GM18907 (cell line): ENCODE results near the gene ADAM20.
"Not testable (repeated sequence)": the region's sequence is repeated elsewhere in the genome, so short reads cannot be mapped to it uniquely, and the experiment has no call there.

Source experiments
- ATAC-seq: cut with Tn5 transposase; IDR thresholded peaks from one replicate; pipeline ENCODE4 v1.9.1; 2021; ENCODE audit warnings: mild to moderate bottlenecking, moderate library complexity; ENCODE audit not compliant: unreplicated experiment

The ADAM20 gene

GRCh38 chr14:70534904-70535303, at the start of gene ADAM20:
TSS of gene ADAM20 (minus strand) at chr14:70535004. CDS start at chr14:70524757, 10,247 bp downstream.
- no peak for ATAC-seq

GRCh38 chr14:70576891-70577290, 42.1 kb upstream of the ADAM20 start:
- ATAC-seq, result no peak

GRCh38 chr14:70573050-70573449, 38.2 kb upstream of the ADAM20 start:
- ATAC-seq, result no peak

- ATAC-seq, result no peak
Observed at GRCh38 chr14:70571139-70571538, 36.3 kb upstream of the ADAM20 start.

GRCh38 chr14:70567791-70568190, 33.0 kb upstream of the ADAM20 start:
- ATAC-seq, result no peak

- no peak for ATAC-seq
Observed at GRCh38 chr14:70563869-70564268, 29.1 kb upstream of the ADAM20 start.

GRCh38 chr14:70563417-70563816, 28.6 kb upstream of the ADAM20 start:
- ATAC-seq, result no peak

- no peak for ATAC-seq
Observed at GRCh38 chr14:70558356-70558755, 23.6 kb upstream of the ADAM20 start.

- ATAC-seq, result no peak
Observed at GRCh38 chr14:70555890-70556289, 21.1 kb upstream of the ADAM20 start.

GRCh38 chr14:70538087-70538486, 3.3 kb upstream of the ADAM20 start:
- no peak for ATAC-seq

GRCh38 chr14:70536830-70537229, 2.0 kb upstream of the ADAM20 start:
- ATAC-seq, result no peak

- no peak for ATAC-seq
Observed at GRCh38 chr14:70530417-70530816, 4.4 kb downstream of the ADAM20 start.

- ATAC-seq, result no peak
Observed at GRCh38 chr14:70527501-70528105, 7.2 kb downstream of the ADAM20 start.

- ATAC-seq, result no peak
Observed at GRCh38 chr14:70525691-70526090, 9.1 kb downstream of the ADAM20 start.

- ATAC-seq, result no peak
Observed at GRCh38 chr14:70515811-70516210, 19.0 kb downstream of the ADAM20 start.

- ATAC-seq, result no peak
Observed at GRCh38 chr14:70514168-70515069, 20.4 kb downstream of the ADAM20 start.

GRCh38 chr14:70498191-70498590, 36.6 kb downstream of the ADAM20 start:
- ATAC-seq, result no peak

- no peak for ATAC-seq
Observed at GRCh38 chr14:70489579-70490200, 45.1 kb downstream of the ADAM20 start.

- ATAC-seq, result not testable (repeated sequence)
Observed at GRCh38 chr14:70477356-70478105, 57.3 kb downstream of the ADAM20 start.

- not testable (repeated sequence) for ATAC-seq
Observed at GRCh38 chr14:70475459-70475858, 59.3 kb downstream of the ADAM20 start.

GRCh38 chr14:70473825-70474224, 61.0 kb downstream of the ADAM20 start:
- ATAC-seq, result no peak
